NOMO-1 treated with dmso at 0.1 percent for 144 hours (cell line): Measurements from ENCODE around the gene CREB3L1.
"Not testable (repeated sequence)": the region's sequence is repeated elsewhere in the genome, so short reads cannot be mapped to it uniquely, and the experiment has no call there.

Source experiments
- DNase-seq: peaks from one replicate; lab custom pipeline; 2025; ENCODE audit not compliant: unreplicated experiment; lab: John Stamatoyannopoulos, UW

CREB3L1 gene

GRCh38 chr11:46248289-46249102 lies 29.0 kb upstream of the CREB3L1 start:
- DNase-seq = no peak

GRCh38 chr11:46249103-46249937 lies 28.1 kb upstream of the CREB3L1 start:
- no peak for DNase-seq

GRCh38 chr11:46249938-46250744 lies 27.3 kb upstream of the CREB3L1 start:
- no peak for DNase-seq

DNA sequence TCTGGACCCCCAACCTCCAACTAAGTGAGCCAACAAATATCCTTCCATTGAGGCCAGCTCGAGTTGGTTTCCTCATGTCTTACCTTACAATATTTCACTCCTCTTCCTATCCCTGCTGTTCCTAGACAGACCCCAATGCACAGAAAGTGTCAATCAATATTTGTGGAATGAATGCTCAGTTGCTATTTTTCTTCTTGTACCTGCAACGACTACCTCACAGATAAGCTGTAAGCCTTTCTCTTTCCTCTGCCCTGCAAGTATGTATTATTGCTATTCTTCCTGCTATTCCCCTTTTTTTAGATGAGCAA lies 26.8 kb upstream of the CREB3L1 start:
- no peak for DNase-seq

DNA sequence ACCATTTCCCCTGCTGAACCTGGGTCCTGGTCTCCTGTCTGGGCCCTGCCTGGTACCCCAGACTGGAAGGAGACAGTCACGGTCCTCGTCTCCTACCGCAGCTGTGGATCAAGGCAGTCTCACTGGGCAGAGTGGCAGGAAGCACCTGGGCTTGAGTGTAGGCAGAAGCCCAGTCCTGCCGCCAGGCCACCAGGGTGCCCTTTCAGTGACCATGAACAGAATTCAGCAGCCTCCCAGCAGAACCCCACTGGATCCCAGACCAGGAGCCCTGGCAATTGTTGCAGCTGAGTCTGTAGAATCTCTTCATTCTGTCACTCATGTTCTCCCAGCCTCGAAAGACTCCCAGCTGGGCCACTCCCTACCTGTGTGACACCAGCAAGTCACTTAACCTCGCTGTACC lies 25.5 kb upstream of the CREB3L1 start:
- DNase-seq = no peak

- DNase-seq = no peak
These were observed 25.0 kb upstream of the CREB3L1 start for GRCh38 chr11:46252373-46252914.

- DNase-seq = no peak
These were observed 24.0 kb upstream of the CREB3L1 start for GRCh38 chr11:46253258-46254132.

DNA sequence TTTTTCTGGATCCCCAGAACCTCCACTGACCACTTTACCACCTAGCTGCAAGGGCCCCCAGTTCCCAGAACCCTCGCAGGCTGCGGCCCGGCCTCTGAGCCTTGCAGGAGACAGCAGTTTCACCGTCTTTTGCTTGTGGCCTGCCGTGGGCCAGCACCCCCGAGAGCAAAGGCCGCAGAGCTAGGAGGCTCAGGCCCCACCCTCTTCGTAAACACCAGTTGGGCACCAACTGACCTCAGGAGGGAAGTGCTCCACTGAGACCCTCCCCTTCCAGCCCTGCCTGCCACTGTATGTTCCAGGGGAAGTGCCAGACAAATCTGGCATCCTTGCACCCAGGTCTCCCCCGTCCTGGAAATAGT lies 23.4 kb upstream of the CREB3L1 start:
- no peak for DNase-seq

DNA sequence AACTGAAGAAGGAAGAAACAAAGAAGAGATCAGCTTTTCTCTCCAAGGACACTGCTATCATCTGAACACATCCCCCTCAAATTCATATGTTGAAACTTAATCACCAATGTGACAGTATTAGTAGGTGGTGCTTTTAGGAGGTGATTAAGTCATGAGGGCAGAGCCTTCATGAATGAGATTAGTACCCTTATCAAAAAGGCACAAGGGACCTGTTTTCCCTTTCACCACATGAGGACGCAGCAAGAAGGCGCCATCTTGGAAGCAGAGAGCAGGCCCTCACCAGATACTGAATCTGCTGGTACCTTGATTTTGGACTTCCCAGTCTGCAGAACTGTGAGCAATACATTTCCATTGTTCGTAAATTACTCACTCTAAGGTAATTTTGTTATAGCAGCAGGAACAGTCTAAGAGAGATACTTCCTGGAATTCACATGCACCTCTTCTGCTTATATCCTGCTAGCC lies 20.9 kb upstream of the CREB3L1 start:
- DNase-seq = no peak

- DNase-seq = not testable (repeated sequence)
These were observed 18.1 kb upstream of the CREB3L1 start for GRCh38 chr11:46259347-46259746.

DNA sequence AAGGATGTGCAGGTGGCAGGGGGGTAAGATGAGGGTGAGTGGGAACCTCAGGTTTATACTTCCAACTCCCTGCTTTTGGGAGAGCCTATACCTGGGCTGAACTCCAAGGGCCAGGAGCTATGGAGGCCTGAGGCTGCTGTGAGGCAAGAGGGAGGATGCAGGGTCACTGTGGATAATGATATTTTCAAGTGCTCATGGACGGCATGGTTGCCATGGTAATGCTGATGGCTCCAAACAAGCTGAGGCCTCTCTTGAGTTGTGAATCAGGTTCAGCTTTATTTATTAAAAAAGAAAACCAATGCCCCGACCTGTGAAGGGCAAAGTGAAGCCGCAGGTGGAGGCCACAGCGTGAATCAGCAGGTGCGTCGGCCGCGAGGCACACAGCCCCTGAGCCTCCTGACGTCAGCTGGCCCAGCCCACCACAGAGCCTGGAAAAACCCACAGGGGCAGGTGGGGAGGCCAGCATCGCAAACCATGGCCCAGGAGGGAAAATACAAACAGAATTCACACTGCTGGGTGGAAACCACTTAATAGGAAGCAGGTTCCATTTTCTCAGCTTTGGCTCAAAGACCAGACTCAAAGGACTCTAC lies 17.4 kb upstream of the CREB3L1 start:
- DNase-seq = no peak

- no peak for DNase-seq
These were observed 14.3 kb upstream of the CREB3L1 start for GRCh38 chr11:46263120-46263519.

GRCh38 chr11:46264030-46264429 lies 13.4 kb upstream of the CREB3L1 start:
- DNase-seq = no peak

DNA sequence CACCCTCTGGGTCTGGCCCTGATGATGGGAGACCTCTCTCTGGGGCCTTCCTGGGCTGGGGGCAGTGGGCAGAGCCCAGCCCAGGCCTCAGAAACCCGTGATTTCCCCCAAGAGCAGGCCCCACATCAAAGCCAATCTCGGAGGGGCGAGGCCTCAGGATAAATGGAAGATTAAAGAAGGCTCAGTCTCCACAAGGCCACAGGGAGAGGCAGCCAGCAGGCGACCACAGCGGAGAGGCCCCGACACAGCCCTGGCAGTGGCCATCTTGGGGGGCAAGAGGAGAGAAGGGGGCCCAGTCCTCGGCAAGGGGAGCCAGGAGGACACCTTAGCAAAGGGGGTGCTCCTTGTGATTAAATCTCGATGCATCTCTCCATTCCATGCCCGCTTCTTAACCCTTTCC lies 12.5 kb upstream of the CREB3L1 start:
- DNase-seq = no peak

DNA sequence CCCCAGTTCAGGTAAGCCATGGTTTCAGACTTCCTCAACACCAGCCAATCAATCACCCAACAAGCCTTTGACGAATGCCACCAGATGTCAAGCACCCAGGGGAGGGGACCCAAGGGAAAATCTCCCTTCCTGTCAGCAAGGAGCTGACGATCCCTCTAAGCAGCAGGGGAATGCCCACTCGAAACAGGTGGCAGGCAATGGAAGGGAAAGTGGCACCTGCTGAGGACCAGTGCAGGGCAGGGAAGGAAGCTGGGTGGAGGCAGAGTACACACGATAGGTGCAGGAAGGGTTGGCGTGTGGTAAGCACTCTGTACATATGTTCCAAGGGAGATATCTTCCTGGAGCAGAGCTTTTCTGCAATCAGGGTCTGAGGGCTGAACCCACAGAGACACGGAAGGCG lies 11.7 kb upstream of the CREB3L1 start:
- DNase-seq = no peak

GRCh38 chr11:46267930-46268329 lies 9.5 kb upstream of the CREB3L1 start:
- peak; percentile 32 for DNase-seq

- DNase-seq = no peak
These were observed 6.8 kb upstream of the CREB3L1 start for GRCh38 chr11:46270684-46271083.

GRCh38 chr11:46271407-46271806 lies 6.1 kb upstream of the CREB3L1 start:
- DNase-seq = no peak

- DNase-seq = no peak
These were observed 5.3 kb upstream of the CREB3L1 start for GRCh38 chr11:46271875-46272815.
